Measurements from ENCODE around the gene MFSD12.

GRCh38 chr19:3573162-3573857 is 15.9 kb upstream of the MFSD12 start:
- no peak for TF ChIP-seq CTCF (conservative IDR thresholded peaks at IDR 0.05; ENCODE audit: low read length)
- no peak for TF ChIP-seq EZH2phosphoT487 (IDR thresholded peaks at IDR 0.05; ENCODE audit: borderline replicate concordance)

All from Loucy (cell line).